ENCODE results near the gene PLD1.

PLD1 gene

GRCh38 chr3:171774521-171774920, 35.8 kb downstream of the PLD1 start:
- TF ChIP-seq CTCF (conservative IDR thresholded peaks at IDR 0.05; ENCODE audit: low read length) = no peak
- no peak for DNase-seq (ENCODE audit: low read depth)

GRCh38 chr3:171772427-171773056, 37.7 kb downstream of the PLD1 start:
- peak; percentile 85 for TF ChIP-seq CTCF (conservative IDR thresholded peaks at IDR 0.05; ENCODE audit: low read length)
- no peak overlapping the region for H3K4me3 ChIP-seq (ENCODE audit: low read length)
- peak; percentile 62 for DNase-seq (ENCODE audit: low read depth)

More at GRCh38 chr3:171774521-171774920, 35.8 kb downstream of the PLD1 start:
- no peak overlapping the region for H3K4me3 ChIP-seq (ENCODE audit: low read length)

- H3K4me3 ChIP-seq (ENCODE audit: low read length) = peak overlapping the region; percentile 42
- DNase-seq (ENCODE audit: low read depth) = peak; percentile 68
- no peak for TF ChIP-seq CTCF (conservative IDR thresholded peaks at IDR 0.05; ENCODE audit: low read length)
These were observed 39.3 kb downstream of the PLD1 start for GRCh38 chr3:171770689-171771620.

- no peak for DNase-seq (ENCODE audit: low read depth)
- H3K4me3 ChIP-seq (ENCODE audit: low read length) = no peak overlapping the region
These were observed 40.8 kb downstream of the PLD1 start for GRCh38 chr3:171769461-171769860.

GRCh38 chr3:171768986-171769385, 41.3 kb downstream of the PLD1 start:
- no peak for DNase-seq (ENCODE audit: low read depth)
- no peak for TF ChIP-seq CTCF (conservative IDR thresholded peaks at IDR 0.05; ENCODE audit: low read length)
- no peak overlapping the region for H3K4me3 ChIP-seq (ENCODE audit: low read length)

More at GRCh38 chr3:171769461-171769860, 40.8 kb downstream of the PLD1 start:
- no peak for TF ChIP-seq CTCF (conservative IDR thresholded peaks at IDR 0.05; ENCODE audit: low read length)

DNA sequence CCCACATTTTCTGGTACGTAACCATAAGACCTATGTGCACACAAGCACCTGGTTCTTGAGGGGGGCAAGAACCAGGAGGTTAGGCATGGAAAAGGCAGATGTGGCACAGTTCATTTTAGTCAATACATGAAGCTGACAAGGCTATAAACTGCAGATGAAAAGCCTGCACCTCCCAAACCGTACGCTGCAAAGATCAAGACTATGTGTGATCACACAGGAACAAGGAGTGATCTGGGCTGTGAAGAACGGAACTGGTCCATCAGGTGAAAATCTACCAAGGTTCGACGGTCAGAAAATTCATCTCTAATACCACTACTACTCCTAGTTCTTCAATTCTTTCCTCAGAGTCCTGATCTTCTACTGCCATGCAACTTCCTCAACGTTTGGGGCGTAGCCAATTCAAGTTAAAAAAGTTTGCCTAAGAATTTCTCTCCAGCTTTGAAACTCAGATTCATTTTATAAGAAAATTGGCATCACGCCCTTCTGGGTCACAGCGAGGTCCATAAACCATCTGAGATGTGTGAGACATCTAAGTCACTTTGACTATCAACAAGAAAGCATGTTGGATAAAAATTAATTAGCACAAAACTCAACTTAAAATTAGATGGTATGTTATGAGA, 41.9 kb downstream of the PLD1 start:
- TF ChIP-seq CTCF (conservative IDR thresholded peaks at IDR 0.05; ENCODE audit: low read length) = no peak
- no peak overlapping the region for H3K4me3 ChIP-seq (ENCODE audit: low read length)

More for the DNA sequence above, 41.9 kb downstream of the PLD1 start:
- DNase-seq (ENCODE audit: low read depth) = no peak
